ENCODE measurements around the gene UPB1.

The UPB1 gene

GRCh38 chr22:24567668-24568067, 72.5 kb downstream of the UPB1 start:
- no peak for DNase-seq

GRCh38 chr22:24571266-24571665, 76.1 kb downstream of the UPB1 start:
- no peak for DNase-seq

DNA sequence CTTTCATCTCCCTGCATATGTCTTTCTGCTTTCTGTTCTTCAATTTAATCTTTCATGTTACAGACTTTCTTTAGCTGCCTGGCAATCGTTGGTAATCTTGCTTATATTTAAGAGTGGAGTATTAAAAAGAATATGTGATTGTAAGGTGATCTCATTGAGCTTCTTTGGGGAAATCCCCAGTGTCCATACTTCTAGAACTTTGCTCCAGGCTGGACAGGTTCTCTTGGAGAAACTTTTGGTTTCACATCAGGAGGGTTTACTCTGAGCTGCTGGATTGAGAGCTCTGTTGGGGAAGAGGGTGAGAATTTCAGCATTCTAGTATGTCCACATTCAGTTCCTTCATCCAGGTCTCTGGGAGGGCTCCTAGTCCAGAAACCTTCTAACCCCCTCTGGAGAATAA, 81.6 kb downstream of the UPB1 start:
- DNase-seq, result no peak

All from NCI-H2081 treated with DMSO at 0.1 percent for 48 hours (cell line).